GM19397 (cell line): Measurements from ENCODE around the gene PARD3B.

Experiments
- ATAC-seq: cut with Tn5 transposase; IDR thresholded peaks from one replicate; pipeline ENCODE4 v1.9.1; 2021; ENCODE audit warnings: mild to moderate bottlenecking, moderate library complexity; ENCODE audit not compliant: unreplicated experiment

Gene PARD3B

DNA sequence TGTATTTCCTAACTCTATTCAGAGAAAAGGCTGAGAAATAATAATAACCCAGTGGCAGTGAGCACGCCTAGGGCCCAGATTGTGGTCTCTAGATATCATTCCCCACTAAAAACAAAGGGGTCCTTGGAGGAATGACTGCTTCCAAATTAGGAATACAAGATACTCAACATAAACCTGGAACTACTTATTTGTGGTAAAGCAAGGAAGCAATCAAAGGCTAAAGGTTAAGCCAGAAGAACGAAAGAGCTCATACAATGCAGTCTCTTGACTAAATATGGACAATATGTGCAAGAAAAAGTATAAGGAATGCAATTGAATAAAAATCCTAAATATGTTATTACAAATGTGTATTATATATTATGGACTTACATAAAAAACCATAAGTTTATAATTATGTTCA, 883.5 kb downstream of the PARD3B start:
- no peak for ATAC-seq

DNA sequence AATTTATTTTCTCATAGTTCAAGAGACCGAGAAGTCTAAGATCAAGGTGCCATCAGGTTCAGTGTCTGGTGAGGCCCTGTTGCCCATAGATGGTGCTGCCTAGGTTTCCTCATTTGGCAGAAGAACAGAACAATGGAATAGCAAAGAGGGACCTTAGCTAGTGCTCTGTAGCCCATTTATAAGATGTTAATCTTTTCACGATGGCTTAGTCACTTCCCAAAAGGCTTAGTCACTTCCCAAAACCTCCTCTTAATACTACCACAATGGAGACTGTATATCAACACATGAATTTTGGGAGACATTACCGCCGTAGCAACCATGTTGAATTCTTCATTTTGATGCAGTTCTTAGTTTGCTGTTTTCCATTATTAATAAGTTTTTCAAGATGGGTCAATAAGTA, 890.7 kb downstream of the PARD3B start:
- no peak for ATAC-seq

DNA sequence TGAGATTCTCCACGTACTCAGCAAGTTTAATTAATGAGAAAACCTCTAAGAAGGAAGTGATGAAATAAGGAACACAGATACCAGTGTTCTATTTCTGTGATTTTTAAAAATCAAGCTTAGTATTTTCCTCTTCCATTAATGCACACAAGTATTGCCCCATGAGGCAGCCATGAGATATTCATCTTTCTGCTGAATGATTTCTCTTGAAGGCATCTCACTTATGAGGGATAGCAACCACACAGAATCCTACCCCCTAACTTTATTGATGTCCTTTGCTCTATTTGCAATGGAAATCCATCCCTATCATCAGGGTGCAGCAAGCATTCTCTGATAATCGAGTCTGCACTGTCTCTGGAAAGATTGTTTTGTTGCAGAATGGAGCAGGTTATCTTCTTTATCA, 893.0 kb downstream of the PARD3B start:
- no peak for ATAC-seq

GRCh38 chr2:205439621-205440020, 894.3 kb downstream of the PARD3B start:
- no peak for ATAC-seq

DNA sequence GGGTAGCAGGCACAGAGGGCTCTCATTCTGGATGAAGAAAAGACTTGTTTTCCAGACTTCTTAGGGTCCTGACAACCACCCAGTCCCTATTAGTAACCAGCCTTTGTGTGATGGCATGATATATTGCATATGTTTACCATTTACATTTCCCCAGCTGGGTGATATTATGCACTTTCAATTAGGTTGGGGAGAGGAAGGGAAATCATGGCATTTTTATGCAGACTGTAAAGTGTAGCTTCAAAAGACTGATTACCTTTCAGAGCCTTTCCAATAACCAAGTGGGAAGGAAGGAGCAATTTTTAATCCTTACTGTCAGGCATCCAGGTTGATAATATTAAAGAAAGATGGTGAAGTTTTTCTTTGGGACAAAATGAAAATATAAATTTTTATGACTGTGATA, 896.2 kb downstream of the PARD3B start:
- no peak for ATAC-seq

DNA sequence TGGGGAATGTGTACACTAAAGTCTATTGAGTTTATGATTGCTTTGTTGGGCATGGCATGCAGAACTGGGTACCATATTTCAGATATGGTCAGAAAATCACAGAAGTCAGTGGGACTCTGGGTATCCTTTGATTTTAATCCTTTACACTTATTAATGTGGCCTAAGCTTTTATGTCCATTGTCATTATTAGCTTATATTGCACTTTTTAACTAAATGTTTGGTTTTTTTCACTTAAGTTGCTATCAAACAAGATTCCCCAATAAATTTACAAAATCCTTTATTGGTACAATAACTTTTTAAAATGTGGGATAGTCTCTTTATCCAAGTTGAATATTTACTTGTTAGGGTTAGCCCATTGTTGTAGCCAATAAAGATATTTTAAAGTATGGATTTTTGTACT, 902.9 kb downstream of the PARD3B start:
- ATAC-seq = no peak

GRCh38 chr2:205451901-205452512, 906.7 kb downstream of the PARD3B start:
- ATAC-seq = no peak

DNA sequence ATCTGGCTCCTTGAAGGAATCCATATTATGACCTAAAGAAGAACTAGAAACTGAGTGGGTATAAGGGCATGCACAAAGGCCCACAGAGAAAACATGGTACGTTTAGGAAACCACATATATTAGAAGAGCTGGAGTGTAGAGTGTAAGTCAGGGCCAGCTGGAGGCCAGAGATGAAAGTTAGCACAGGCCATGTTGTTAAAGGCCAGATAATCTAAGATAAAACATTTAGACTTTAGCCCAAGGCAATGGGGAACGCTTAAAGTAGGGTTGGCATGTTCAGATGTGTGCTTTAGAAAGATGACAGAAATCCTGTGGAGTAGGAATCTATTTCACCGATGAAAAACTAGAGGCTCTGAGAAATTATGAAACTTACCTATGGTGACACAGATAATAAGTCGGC, 907.9 kb downstream of the PARD3B start:
- no peak for ATAC-seq

DNA sequence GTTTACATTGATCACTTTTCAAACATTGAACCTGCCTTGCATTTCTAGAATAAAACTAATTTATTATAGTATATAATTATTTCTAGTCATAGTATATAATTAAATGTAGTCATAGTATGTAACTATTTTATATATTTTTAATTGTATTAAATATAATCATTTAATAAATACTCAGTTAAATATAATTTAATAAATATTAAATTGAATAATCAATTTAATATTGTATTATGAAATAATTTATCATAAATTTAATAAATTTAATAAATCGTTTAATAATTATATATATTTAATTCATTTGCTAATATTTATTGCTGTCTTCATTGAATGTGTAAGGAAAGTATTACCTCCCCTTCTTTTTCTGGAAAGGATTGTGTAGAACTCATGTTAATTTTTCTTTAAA, 911.4 kb downstream of the PARD3B start:
- ATAC-seq = no peak

DNA sequence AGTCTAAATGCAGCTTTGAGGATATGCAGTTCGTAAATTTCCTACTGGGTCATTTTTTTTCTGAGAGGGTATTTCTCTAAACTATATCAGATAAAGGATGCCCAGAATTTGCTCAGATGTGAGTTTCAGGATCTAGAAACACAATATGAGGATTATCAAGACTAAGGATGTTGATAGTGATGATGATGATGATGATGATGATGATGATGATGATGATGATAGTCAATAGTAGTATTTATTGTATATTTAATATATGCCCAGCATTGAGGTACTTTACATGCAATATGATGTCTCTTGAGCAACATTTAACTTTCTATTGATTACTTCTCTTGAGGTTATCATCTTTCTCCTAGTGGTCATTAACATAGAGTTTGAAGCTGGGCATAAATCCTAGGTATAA, 914.9 kb downstream of the PARD3B start:
- ATAC-seq = no peak

DNA sequence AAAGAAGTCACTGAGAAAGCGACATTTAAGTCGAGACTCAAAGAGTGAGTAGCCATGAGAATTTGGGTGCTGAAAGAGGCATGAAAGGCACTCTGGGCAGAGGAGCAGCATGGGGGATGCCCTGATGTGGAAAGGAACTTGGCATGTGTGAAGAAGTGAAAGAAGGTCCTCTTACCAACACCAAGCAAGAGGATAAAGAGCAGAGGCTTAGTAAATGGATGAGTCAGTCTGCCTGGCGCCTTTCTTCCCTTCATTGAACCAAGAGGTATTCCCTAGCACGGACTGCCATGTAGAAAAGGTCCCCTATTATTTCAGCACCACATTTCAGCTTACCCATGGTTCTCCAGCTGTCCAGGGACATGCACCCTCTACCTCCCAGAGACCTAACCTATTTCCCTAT, 915.9 kb downstream of the PARD3B start:
- no peak for ATAC-seq

- ATAC-seq = no peak
These were observed 916.7 kb downstream of the PARD3B start for GRCh38 chr2:205461678-205462665.

DNA sequence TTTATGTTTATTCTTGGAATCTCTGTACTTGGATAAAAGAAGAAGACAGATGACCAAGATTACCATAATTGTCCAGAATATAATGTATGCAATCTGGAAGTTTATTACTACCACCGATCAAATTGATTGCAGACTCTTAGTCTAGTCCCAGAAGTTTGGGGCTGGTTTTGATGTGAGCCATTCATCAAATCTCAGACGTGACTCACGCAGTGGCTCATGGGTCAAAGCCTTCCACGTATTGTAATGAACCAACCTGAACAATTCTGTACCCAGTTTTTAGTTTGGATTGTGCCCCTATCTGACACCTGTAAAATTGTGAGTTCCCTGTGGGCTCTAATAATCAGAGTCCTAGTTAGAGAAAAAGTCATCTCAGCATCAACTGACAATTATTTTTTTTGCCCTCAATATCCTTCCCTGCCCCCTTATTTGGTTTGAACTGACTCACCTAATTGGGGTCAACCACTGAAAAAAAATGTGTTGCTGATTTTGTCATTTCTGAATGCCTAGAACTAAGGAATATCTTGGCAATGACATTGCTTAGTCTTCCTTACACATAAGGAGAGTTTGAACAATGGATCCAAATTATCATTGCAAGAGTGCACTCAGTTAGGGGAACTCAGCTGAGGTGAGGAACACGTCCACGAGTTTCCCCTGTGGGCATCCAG, 917.5 kb downstream of the PARD3B start:
- no peak for ATAC-seq

- ATAC-seq = no peak
These were observed 918.3 kb downstream of the PARD3B start for GRCh38 chr2:205463466-205464025.

DNA sequence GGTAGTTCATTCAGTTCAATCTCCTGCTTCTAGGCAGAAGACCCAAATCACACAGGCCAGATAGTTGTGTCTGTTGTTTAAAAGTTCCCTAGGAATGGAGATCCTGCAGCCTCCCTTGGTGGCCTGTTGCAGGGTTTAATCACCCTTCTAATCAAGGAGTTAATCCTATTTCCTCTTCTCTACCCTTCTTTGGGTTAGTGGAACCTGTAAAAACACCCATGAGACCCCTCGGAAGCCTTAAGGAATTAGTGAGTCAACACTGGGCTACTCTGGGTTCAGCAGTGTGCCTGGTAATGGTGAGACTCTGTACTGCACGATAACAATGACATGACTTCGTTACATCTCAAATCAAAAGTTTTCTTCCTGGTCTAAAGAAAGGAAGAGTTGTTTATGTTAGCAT, 919.4 kb downstream of the PARD3B start:
- ATAC-seq = no peak

DNA sequence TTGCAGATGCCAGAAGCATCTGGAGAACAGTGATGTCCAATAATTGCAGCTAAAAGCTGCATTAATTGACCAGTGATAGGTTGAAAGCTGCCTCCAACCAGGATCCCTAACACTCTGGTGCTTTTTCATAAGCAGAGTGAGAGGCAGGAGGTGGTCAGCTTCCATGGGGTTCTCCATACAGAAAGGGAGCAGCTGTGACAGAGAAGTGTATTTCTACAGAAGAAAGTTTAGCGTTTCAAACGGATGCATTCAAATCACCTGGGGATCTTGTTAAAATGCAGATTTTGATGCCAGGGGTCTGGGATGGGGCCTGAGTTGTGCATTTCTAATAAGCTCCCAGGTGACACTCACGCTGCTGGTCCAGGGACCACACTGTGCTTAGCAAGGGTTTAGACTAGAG, 920.5 kb downstream of the PARD3B start:
- ATAC-seq = no peak

- no peak for ATAC-seq
These were observed 926.5 kb downstream of the PARD3B start for GRCh38 chr2:205471776-205472175.

GRCh38 chr2:205473791-205474190, 928.5 kb downstream of the PARD3B start:
- no peak for ATAC-seq

GRCh38 chr2:205474741-205475415, 929.6 kb downstream of the PARD3B start:
- ATAC-seq = no peak

GRCh38 chr2:205475416-205475768, 930.1 kb downstream of the PARD3B start:
- no peak for ATAC-seq
